ENCODE results near the gene CLDN24. TPM values are rescaled to one million over a fixed set of nuclear protein-coding genes. Genes with fewer than 3 reads are reported as not detected.

Gene CLDN24
- total RNA-seq, 1 experiment from 2014 or later = not detected

GRCh38 chr4:183347566-183347965, 25.3 kb upstream of the CLDN24 start:
- H3K4me1 ChIP-seq (ENCODE audit: insufficient read depth, low read length) = no peaks in the 10 kb centered on the region
- H3K23ac ChIP-seq (ENCODE audit: insufficient read length, low read depth, low read length) = no peak overlapping the region
- no peak overlapping the region for H4K8ac ChIP-seq (replicated peaks; ENCODE audit: insufficient read length, low read depth, low read length)
- no peak overlapping the region for H3K14ac ChIP-seq (ENCODE audit: insufficient read depth, low read length)
- Mint-ChIP-seq H3K27me3 (ENCODE audit: low read depth) (no peaks in the 10 kb centered on the region; the same call in 1 of the 2 replicates), H3K4me1 (no peaks in the 10 kb centered on the region), H3K9me3 (no peaks in the 10 kb centered on the region), H3K36me3 (ENCODE audit: insufficient read depth in 1 of 3, low read depth in 3 of 3) (0 out of 7 replicates have a peak, but pooled peaks cover 0 to 1% (median 0%) of the 10 kb centered on the region in 3 experiments), H3K27ac (no peak overlapping the region; a peak in 1 of 7 replicates), H3K4me3 (no peak overlapping the region)
- H2BK12ac ChIP-seq (ENCODE audit: insufficient read length, low read depth, low read length) = no peak overlapping the region
- no peak overlapping the region for H3K4ac ChIP-seq (ENCODE audit: low read depth, low read length)
- H3K79me2 ChIP-seq (ENCODE audit: insufficient read depth, low read length) = no peaks in the 10 kb centered on the region
- H4K91ac ChIP-seq (ENCODE audit: insufficient read length, low read depth, low read length) = no peak overlapping the region
- H4K5ac ChIP-seq (ENCODE audit: insufficient read length, low read depth, low read length) = no peak overlapping the region
- no peaks in the 10 kb centered on the region for H3K9me3 ChIP-seq (ENCODE audit: control insufficient read depth, low read depth, low read length)
- H3K27ac ChIP-seq (ENCODE audit: insufficient read length, low read depth, low read length) = no peak overlapping the region
- TF ChIP-seq, protein P1, sequence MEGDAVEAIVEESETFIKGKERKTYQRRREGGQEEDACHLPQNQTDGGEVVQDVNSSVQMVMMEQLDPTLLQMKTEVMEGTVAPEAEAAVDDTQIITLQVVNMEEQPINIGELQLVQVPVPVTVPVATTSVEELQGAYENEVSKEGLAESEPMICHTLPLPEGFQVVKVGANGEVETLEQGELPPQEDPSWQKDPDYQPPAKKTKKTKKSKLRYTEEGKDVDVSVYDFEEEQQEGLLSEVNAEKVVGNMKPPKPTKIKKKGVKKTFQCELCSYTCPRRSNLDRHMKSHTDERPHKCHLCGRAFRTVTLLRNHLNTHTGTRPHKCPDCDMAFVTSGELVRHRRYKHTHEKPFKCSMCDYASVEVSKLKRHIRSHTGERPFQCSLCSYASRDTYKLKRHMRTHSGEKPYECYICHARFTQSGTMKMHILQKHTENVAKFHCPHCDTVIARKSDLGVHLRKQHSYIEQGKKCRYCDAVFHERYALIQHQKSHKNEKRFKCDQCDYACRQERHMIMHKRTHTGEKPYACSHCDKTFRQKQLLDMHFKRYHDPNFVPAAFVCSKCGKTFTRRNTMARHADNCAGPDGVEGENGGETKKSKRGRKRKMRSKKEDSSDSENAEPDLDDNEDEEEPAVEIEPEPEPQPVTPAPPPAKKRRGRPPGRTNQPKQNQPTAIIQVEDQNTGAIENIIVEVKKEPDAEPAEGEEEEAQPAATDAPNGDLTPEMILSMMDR (conservative IDR thresholded peaks at IDR 0.05) = no peak
- no peak for DNase-seq
- H3K9ac ChIP-seq (ENCODE audit: extremely low read depth, insufficient read length, low read length) = no peak overlapping the region
- H4K20me1 ChIP-seq (ENCODE audit: control insufficient read depth, insufficient read depth, insufficient read length) = no peaks in the 10 kb centered on the region
- H3K18ac ChIP-seq (ENCODE audit: insufficient read length, low read depth, low read length) = no peak overlapping the region
- H3T11ph ChIP-seq (ENCODE audit: low read length) = no peak overlapping the region
- H3K4me2 ChIP-seq (ENCODE audit: insufficient read depth, insufficient read length, low read length) = no peak overlapping the region
- no CpG with 5 or more reads among the region's 4 CpGs for WGBS (ENCODE audit: extremely low coverage, insufficient read length, low lambda C conversion rate)
- no peaks in the 10 kb centered on the region for H3K27me3 ChIP-seq (ENCODE audit: insufficient read depth, low read length)
- H2BK20ac ChIP-seq (ENCODE audit: low read depth, low read length, poor library complexity, severe bottlenecking) = no peak overlapping the region
- H2BK15ac ChIP-seq (ENCODE audit: low read depth, low read length) = no peak overlapping the region
- H3K79me1 ChIP-seq (ENCODE audit: insufficient read depth, low read depth, low read length, poor library complexity, severe bottlenecking) = no peaks in the 10 kb centered on the region
- H2BK5ac ChIP-seq (ENCODE audit: insufficient read length, low read length) = no peak overlapping the region
- H2AFZ ChIP-seq (ENCODE audit: low read length) = no peak overlapping the region
- H3K23me2 ChIP-seq (ENCODE audit: insufficient read length, low read depth, low read length, poor library complexity, severe bottlenecking) = no peaks in the 10 kb centered on the region
- no peak overlapping the region for H2AK5ac ChIP-seq (ENCODE audit: insufficient read length, low read length)
- H3K56ac ChIP-seq (ENCODE audit: insufficient read length, low read depth, low read length) = no peak overlapping the region
- H2BK120ac ChIP-seq (ENCODE audit: low read depth, low read length, poor library complexity, severe bottlenecking) = no peak overlapping the region
